Hematopoietic multipotent progenitor cell treated with erythropoietin and hydrocortisone succinate and interleukin-3 and kit ligand, for 8 days (in vitro differentiated cells): Measurements from ENCODE around the gene ATXN10.

ENCODE experiments used
- DNase-seq: peaks from one replicate; pipeline ENCODE4 v3.0.0-alpha.2; 2015

ATXN10 gene

GRCh38 chr22:45763236-45763624 lies 91.6 kb downstream of the ATXN10 start:
- DNase-seq = no peak

GRCh38 chr22:45768490-45768889 lies 96.9 kb downstream of the ATXN10 start:
- no peak for DNase-seq

- no peak for DNase-seq
These were observed 98.1 kb downstream of the ATXN10 start for GRCh38 chr22:45769569-45770210.

GRCh38 chr22:45770506-45770905 lies 98.9 kb downstream of the ATXN10 start:
- no peak for DNase-seq

GRCh38 chr22:45771057-45771456 lies 99.4 kb downstream of the ATXN10 start:
- no peak for DNase-seq

GRCh38 chr22:45771711-45772110 lies 100.1 kb downstream of the ATXN10 start:
- no peak for DNase-seq

GRCh38 chr22:45772743-45773142 lies 101.1 kb downstream of the ATXN10 start:
- DNase-seq = no peak

GRCh38 chr22:45774001-45774670 lies 102.5 kb downstream of the ATXN10 start:
- no peak for DNase-seq

GRCh38 chr22:45775062-45775461 lies 103.4 kb downstream of the ATXN10 start:
- DNase-seq = no peak

- no peak for DNase-seq
These were observed 104.1 kb downstream of the ATXN10 start for GRCh38 chr22:45775569-45776312.

- no peak for DNase-seq
These were observed 104.6 kb downstream of the ATXN10 start for GRCh38 chr22:45776313-45776585.

GRCh38 chr22:45777046-45777851 lies 105.6 kb downstream of the ATXN10 start:
- DNase-seq = no peak

- no peak for DNase-seq
These were observed 106.3 kb downstream of the ATXN10 start for GRCh38 chr22:45777852-45778375.

GRCh38 chr22:45781459-45781858 lies 109.8 kb downstream of the ATXN10 start:
- DNase-seq = no peak

GRCh38 chr22:45781966-45782365 lies 110.3 kb downstream of the ATXN10 start:
- no peak for DNase-seq

GRCh38 chr22:45783021-45783420 lies 111.4 kb downstream of the ATXN10 start:
- DNase-seq = no peak

- no peak for DNase-seq
These were observed 112.1 kb downstream of the ATXN10 start for GRCh38 chr22:45783690-45784089.

GRCh38 chr22:45784357-45785277 lies 113.0 kb downstream of the ATXN10 start:
- no peak for DNase-seq

- no peak for DNase-seq
These were observed 113.8 kb downstream of the ATXN10 start for GRCh38 chr22:45785458-45785857.

- no peak for DNase-seq
These were observed 115.1 kb downstream of the ATXN10 start for GRCh38 chr22:45786726-45787125.

GRCh38 chr22:45787759-45788158 lies 116.1 kb downstream of the ATXN10 start:
- DNase-seq = no peak

GRCh38 chr22:45788522-45788921 lies 116.9 kb downstream of the ATXN10 start:
- DNase-seq = no peak
